GM12878 (cell line): ENCODE data around the gene EPHB2. TPM values are rescaled to one million over a fixed set of nuclear protein-coding genes. Genes with fewer than 3 reads are reported as not detected.

Experiments
- ATAC-seq: fragments of 200-7000 bp; cut with Tn5 transposase; 3 replicates; pipeline ENCODE4 v1.9.1; 2020; ENCODE audit warnings: mild to moderate bottlenecking, moderate library complexity
- BruUV-seq: library from RNA; stranded (reverse); fragments of 400-500 nt; replicated peaks from 2 replicates; lab custom pipeline; 2021; lab: Mats Ljungman, UMichigan
- CTCF ChIA-PET: fragments of 300-600 bp; sonication (Branson Sonifier 250); formaldehyde crosslinking; extraction: SDS; loops from one replicate; lab custom pipeline; 2021; ENCODE audit warnings: inconsistent platforms; lab: Yijun Ruan, JAX
- POLR2A ChIA-PET: fragments of 350-600 bp; formaldehyde crosslinking; extraction: SDS; loops from one replicate; lab custom pipeline; 2021; ENCODE audit warnings: inconsistent platforms; lab: Charles Lee
- RAD21 ChIA-PET: fragments of 300-600 bp; sonication (Branson Sonifier 250); formaldehyde crosslinking; loops from one replicate; lab custom pipeline; 2023; ENCODE audit warnings: antibody characterized with exemption; ENCODE audit not compliant: unreplicated experiment; lab: Charles Lee
- SMC1A ChIA-PET: fragments of 300-600 bp; sonication (Branson Sonifier 250); formaldehyde crosslinking; loops from one replicate; lab custom pipeline; 2023; ENCODE audit not compliant: unreplicated experiment, uncharacterized antibody; lab: Charles Lee
- DNase-seq: peaks from one replicate; pipeline ENCODE4 v3.0.0-alpha.2; 2011; ENCODE audit warnings: low read depth, low spot score
- FAIRE-seq: peaks from 3 replicates; lab custom pipeline; 2011; peaks lifted over from hg19 to GRCh38; lab: Jason Lieb, UNC
- H2AFZ ChIP-seq: 2 replicates; pipeline ENCODE4 v1.6.0; 2011; ENCODE audit warnings: low read depth, low read length, control low read depth; ENCODE audit not compliant: control insufficient read depth
- H3K27ac ChIP-seq: 2 replicates; pipeline ENCODE4 v1.5.1; 2011; ENCODE audit warnings: control low read depth; ENCODE audit not compliant: control insufficient read depth, insufficient read depth
- H3K27me3 ChIP-seq, 2 experiments: replicated peaks in 1 of 2; 2 replicates each; pipeline versions ENCODE4 v1.6.0 to v1.6.1; 2011; ENCODE audit warnings: low read length in 1 of 2; ENCODE audit not compliant: control insufficient read depth in 2 of 2, insufficient read depth in 2 of 2
- H3K36me3 ChIP-seq, 2 experiments: 2 replicates each; pipeline ENCODE4 v1.5.1; 2011; ENCODE audit warnings: low read length in 1 of 2; ENCODE audit not compliant: control insufficient read depth in 2 of 2, insufficient read depth in 2 of 2
- H3K4me1 ChIP-seq: 2 replicates; pipeline ENCODE4 v1.6.1; 2011; ENCODE audit warnings: mild to moderate bottlenecking, low read length, moderate library complexity, mixed read lengths; ENCODE audit not compliant: control insufficient read depth, insufficient read depth
- H3K4me2 ChIP-seq: 2 replicates; pipeline ENCODE4 v1.6.0; 2011; ENCODE audit warnings: control low read depth; ENCODE audit not compliant: control insufficient read depth, insufficient read depth
- H3K4me3 ChIP-seq: fragments of 200-600 bp; sonication (generic); 2 replicates; pipeline ENCODE4 v1.5.1; 2016
- H3K79me2 ChIP-seq: 2 replicates; pipeline ENCODE4 v1.6.0; 2011; ENCODE audit warnings: low read length; ENCODE audit not compliant: control insufficient read depth, insufficient read depth
- H3K9ac ChIP-seq: 2 replicates; pipeline ENCODE4 v1.8.0; 2011; ENCODE audit warnings: low read length, control low read depth, mixed read lengths; ENCODE audit not compliant: control insufficient read depth, insufficient read depth
- H3K9me3 ChIP-seq: replicated peaks from 3 replicates; pipeline ENCODE4 v1.5.1; 2011; ENCODE audit warnings: mild to moderate bottlenecking, low read length; ENCODE audit not compliant: control insufficient read depth, insufficient read depth
- H4K20me1 ChIP-seq: 2 replicates; pipeline ENCODE4 v1.6.0; 2011; ENCODE audit not compliant: control insufficient read depth, insufficient read depth
- ATF2 ChIP-seq: IDR thresholded peaks from 2 replicates; pipeline ENCODE4 v1.6.1; 2012; ENCODE audit warnings: low read length, inconsistent platforms
- ATF7 ChIP-seq: fragments of 450-650 bp; IDR thresholded peaks from 2 replicates; pipeline ENCODE4 v1.6.1; 2016; ENCODE audit warnings: low read depth, mild to moderate bottlenecking
- BCL11A ChIP-seq: IDR thresholded peaks from 2 replicates; pipeline ENCODE4 v1.6.1; 2011; ENCODE audit warnings: low read depth, low read length
- BCL3 ChIP-seq: IDR thresholded peaks from 2 replicates; pipeline ENCODE4 v1.6.1; 2011; ENCODE audit warnings: borderline replicate concordance, low read depth, mild to moderate bottlenecking, moderate library complexity, low read length; ENCODE audit not compliant: insufficient read depth, poor library complexity, severe bottlenecking
- CBX5 ChIP-seq: sonication (generic); IDR thresholded peaks from 2 replicates; pipeline ENCODE4 v1.6.1; 2016; ENCODE audit warnings: low read depth, moderate library complexity, mild to moderate bottlenecking, inconsistent platforms
- CEBPB ChIP-seq, 2 experiments: fragments of 150-350 bp in 1 of 2; IDR thresholded peaks; 2 replicates each; pipeline ENCODE4 v1.6.1; 2012 to 2014; ENCODE audit warnings: low read depth in 2 of 2, low read length in 2 of 2, borderline replicate concordance in 1 of 2, inconsistent platforms in 1 of 2
- CHD4 ChIP-seq: fragments of 200-600 bp; sonication (generic); IDR thresholded peaks from 2 replicates; pipeline ENCODE4 v1.6.1; 2016; ENCODE audit warnings: mild to moderate bottlenecking
- IRF5 ChIP-seq: fragments of 450-650 bp; IDR thresholded peaks from 2 replicates; pipeline ENCODE4 v1.6.1; 2017; ENCODE audit warnings: borderline replicate concordance
- JUND ChIP-seq: IDR thresholded peaks from 2 replicates; pipeline ENCODE4 v1.6.1; 2012; ENCODE audit warnings: low read depth, mild to moderate bottlenecking, low read length, improper control_type of control experiment, moderate library complexity
- KLF5 ChIP-seq: fragments of 450-650 bp; IDR thresholded peaks from 2 replicates; pipeline ENCODE4 v1.6.1; 2014; ENCODE audit warnings: mild to moderate bottlenecking; ENCODE audit not compliant: partially characterized antibody
- MLLT1 ChIP-seq: fragments of 450-650 bp; IDR thresholded peaks from 2 replicates; pipeline ENCODE4 v1.6.1; 2016; ENCODE audit warnings: mild to moderate bottlenecking
- MTA3 ChIP-seq: IDR thresholded peaks from 2 replicates; pipeline ENCODE4 v1.6.1; 2012; ENCODE audit warnings: low read length, inconsistent platforms, borderline replicate concordance
- NFYB ChIP-seq: IDR thresholded peaks from 2 replicates; pipeline ENCODE4 v1.6.1; 2011; ENCODE audit warnings: low read depth, mild to moderate bottlenecking, low read length, improper control_type of control experiment, moderate library complexity; ENCODE audit not compliant: insufficient read depth
- NKRF ChIP-seq: fragments of 450-650 bp; conservative IDR thresholded peaks from 2 replicates; pipeline ENCODE4 v1.6.1; 2017; ENCODE audit warnings: mild to moderate bottlenecking, moderate library complexity
- SIX5 ChIP-seq: IDR thresholded peaks from 2 replicates; pipeline ENCODE4 v1.6.1; 2011; ENCODE audit warnings: mild to moderate bottlenecking, low read depth, low read length, moderate library complexity; ENCODE audit not compliant: severe bottlenecking
- STAT3 ChIP-seq: IDR thresholded peaks from 2 replicates; pipeline ENCODE4 v1.6.1; 2011; ENCODE audit warnings: low read depth, low read length, improper control_type of control experiment
- TAF1 ChIP-seq: IDR thresholded peaks from 2 replicates; pipeline ENCODE4 v1.6.1; 2011; ENCODE audit warnings: mild to moderate bottlenecking, low read depth, low read length, borderline replicate concordance
- ZNF24 ChIP-seq: fragments of 450-650 bp; IDR thresholded peaks from 2 replicates; pipeline ENCODE4 v1.6.1; 2017; ENCODE audit warnings: antibody characterized with exemption, mild to moderate bottlenecking
- WGBS: methylation state at CpG from one replicate; pipeline ENCODE4 v1.1.6; 2016; ENCODE audit warnings: low lambda C conversion rate; ENCODE audit not compliant: insufficient replicate concordance, insufficient coverage; ENCODE audit errors: missing lambda C conversion rate; 5-methylcytosine and 5-hydroxymethylcytosine counted together
- in situ Hi-C: fragments of 300-500 bp; cut with MboI; formaldehyde crosslinking; loops from 9 replicates; pipeline ENCODE4 v1.14.3; 2018; ENCODE audit warnings: mixed read lengths
- intact Hi-C: fragments of 100-400 bp; cut with micrococcal nuclease; formaldehyde crosslinking; loops from one replicate; pipeline ENCODE4 v1.14.2; 2022; ENCODE audit not compliant: unreplicated experiment
- polyA plus RNA-seq, 11 experiments: library from polyadenylated mRNA; depleted of rRNA in 4 of 11; unstranded in 6 of 11; stranded (reverse) in 5 of 11; fragments of >200 nt; fragmentation: Nextera tagmentation in 4 of 11; fragmentation: Illumina TruSeq in 1 of 11; extraction: Ambion mirVana in 4 of 11; extraction: Trizol in 1 of 11; gene quantifications; 1 replicate in 1 of 11; 2 replicates in 10 of 11; pipeline versions ENCODE4 v1.2.1 to v1.2.3, GENCODE V29; 2011 to 2016; ENCODE audit warnings: inconsistent platforms in 2 of 11, missing spikeins in 2 of 11, low read depth in 1 of 11
- total RNA-seq, 4 experiments: library from RNA; depleted of rRNA in 3 of 4; stranded (reverse); fragments of >200 nt in 3 of 4; fragmentation: Illumina TruSeq in 1 of 4; extraction: Trizol in 1 of 4; gene quantifications; 2 replicates each; pipeline versions ENCODE4 v1.2.1 to v1.2.3, GENCODE V29; 2013 to 2021

The EPHB2 gene
- total and polyA plus RNA-seq, 10 of the 15 experiments (the other 5 are each of a cell fraction or from before 2014, with no cell fraction given) = 0.13 to 3.3 (median 0.92) TPM

GRCh38 chr1:22866868-22867267, 156.2 kb downstream of the EPHB2 start:
- Histone ChIP-seq H3K27ac (no peak overlapping the region), H3K36me3 (no peaks in the 10 kb centered on the region), H2AFZ (no peak overlapping the region), H3K79me2 (no peaks in the 10 kb centered on the region), H4K20me1 (no peaks in the 10 kb centered on the region), H3K4me3 (no peak overlapping the region), H3K27me3 (peaks cover 0 to 2% of the 10 kb centered on the region in 2 experiments; a peak in 1 of 4 replicates), H3K9ac (no peak overlapping the region), H3K4me1 (no peaks in the 10 kb centered on the region), H3K9me3 (no peaks in the 10 kb centered on the region), H3K4me2 (no peak overlapping the region)
- ChIA-PET RAD21 (no interaction called here), CTCF (no interaction called here), SMC1A (no interaction called here), POLR2A (no interaction called here)
- no peak for DNase-seq
- BruUV-seq = no TSS peak
- intact Hi-C loops (no loop called here), in situ Hi-C loops (no loop called here)
- 52% methylated on average over 5 of the region's 5 CpGs for WGBS
- no peak for ATAC-seq
- no peak for FAIRE-seq
- no peak for TF ChIP-seq TAF1
- no peak for TF ChIP-seq ZNF24
- TF ChIP-seq ATF7 = no peak
- TF ChIP-seq JUND = no peak
- TF ChIP-seq MLLT1 = no peak
- no peak for TF ChIP-seq STAT3
- no peak for TF ChIP-seq ATF2
- no peak for TF ChIP-seq MTA3
- TF ChIP-seq SIX5 = no peak
- no peak for TF ChIP-seq CEBPB (IDR thresholded peaks at IDR 0.05; ENCODE audit: borderline replicate concordance in 1 of 2, low read depth in 2 of 2, low read length in 2 of 2)
- TF ChIP-seq BCL3 = no peak
- TF ChIP-seq BCL11A = no peak
- no peak for TF ChIP-seq NKRF
- no peak for TF ChIP-seq CHD4
- TF ChIP-seq KLF5 = no peak
- no peak for TF ChIP-seq CBX5
- no peak for TF ChIP-seq NFYB
- no peak for TF ChIP-seq IRF5
